CD8-positive, alpha-beta memory T cell (primary cell): Measurements from ENCODE around the gene SCAI. TPM values are rescaled to one million over a fixed set of nuclear protein-coding genes. Genes with fewer than 3 reads are reported as not detected.
"Not testable (repeated sequence)": the region's sequence is repeated elsewhere in the genome, so short reads cannot be mapped to it uniquely, and the experiment has no call there.

Source experiments
- CTCF ChIA-PET: fragments of 350-600 bp; sonication (Branson Sonifier 250); formaldehyde crosslinking; loops from one replicate; lab custom pipeline; 2021; ENCODE audit warnings: antibody characterized with exemption; lab: Charles Lee
- POLR2A ChIA-PET: fragments of 350-600 bp; sonication (Branson Sonifier 250); formaldehyde crosslinking; loops from one replicate; lab custom pipeline; 2021; ENCODE audit warnings: antibody characterized with exemption; lab: Charles Lee
- DNase-seq, 5 donors: peaks; one replicate each; pipeline versions ENCODE4 v3.0.0 to v3.0.0-alpha.2; 2020 to 2022; ENCODE audit warnings: mixed read lengths in 1 of 5
- H3K27ac ChIP-seq: one replicate; pipeline ENCODE4 v1.7.0; 2013; ENCODE audit warnings: low read depth, mild to moderate bottlenecking, low read length, moderate library complexity
- H3K27me3 ChIP-seq: 2 replicates; pipeline ENCODE4 v1.7.0; 2013; ENCODE audit warnings: low read length, mild to moderate bottlenecking; ENCODE audit not compliant: insufficient read depth, poor library complexity, severe bottlenecking
- H3K36me3 ChIP-seq: 2 replicates; pipeline ENCODE4 v1.7.0; 2013; ENCODE audit warnings: mild to moderate bottlenecking, low read length, moderate library complexity; ENCODE audit not compliant: insufficient read depth
- H3K4me1 ChIP-seq: 2 replicates; pipeline ENCODE4 v1.7.0; 2013; ENCODE audit warnings: mild to moderate bottlenecking, low read length, moderate library complexity; ENCODE audit not compliant: insufficient read depth
- H3K4me3 ChIP-seq: 2 replicates; pipeline ENCODE4 v1.7.0; 2013; ENCODE audit warnings: mild to moderate bottlenecking, low read length
- H3K9me3 ChIP-seq: 2 replicates; pipeline ENCODE4 v1.7.0; 2013; ENCODE audit warnings: mild to moderate bottlenecking, low read length
- H3K27ac Mint-ChIP-seq, 8 donors: one replicate each; pipeline ENCODE4 v1.8.0; 2020 to 2021; ENCODE audit warnings: mixed read lengths in 8 of 8, mild to moderate bottlenecking in 6 of 8, inconsistent platforms in 3 of 8, moderate library complexity in 3 of 8
- H3K27me3 Mint-ChIP-seq, 2 donors: one replicate each; pipeline ENCODE4 v1.8.0; 2020 to 2021; ENCODE audit warnings: mixed read lengths in 2 of 2, mild to moderate bottlenecking in 1 of 2, moderate library complexity in 1 of 2
- H3K36me3 Mint-ChIP-seq, 3 donors: one replicate each; pipeline ENCODE4 v1.8.0; 2020 to 2021; ENCODE audit warnings: mixed read lengths in 3 of 3, inconsistent platforms in 1 of 3, mild to moderate bottlenecking in 1 of 3
- H3K4me1 Mint-ChIP-seq, 3 donors: one replicate each; pipeline ENCODE4 v1.8.0; 2020 to 2021; ENCODE audit warnings: mixed read lengths in 3 of 3, inconsistent platforms in 1 of 3, mild to moderate bottlenecking in 1 of 3
- H3K4me3 Mint-ChIP-seq, 7 donors: one replicate each; pipeline ENCODE4 v1.8.0; 2020 to 2021; ENCODE audit warnings: mixed read lengths in 7 of 7, mild to moderate bottlenecking in 6 of 7, moderate library complexity in 4 of 7, inconsistent platforms in 2 of 7
- H3K9me3 Mint-ChIP-seq, 5 donors: one replicate each; pipeline ENCODE4 v1.8.0; 2020 to 2022; ENCODE audit warnings: mixed read lengths in 5 of 5, mild to moderate bottlenecking in 3 of 5, moderate library complexity in 2 of 5, inconsistent platforms in 1 of 5
- polyA plus RNA-seq: library from polyadenylated mRNA; unstranded; fragments of 300-500 nt; fragmentation: Illumina TruSeq; gene quantifications from one replicate; pipeline ENCODE4 v1.2.3, GENCODE V29; 2021
- total RNA-seq, 2 experiments: library from RNA; stranded (reverse); gene quantifications; one replicate each; pipeline ENCODE4 v1.2.3, GENCODE V29; 2021

The SCAI gene
- total and polyA plus RNA-seq, 3 experiments from 2014 or later: 0.72 to 8.5 (median 8.3) TPM

GRCh38 chr9:125180876-125181275 lies 37.5 kb upstream of the SCAI start:
- Histone ChIP-seq H3K27me3 (no peaks in the 10 kb centered on the region), H3K9me3 (no peaks in the 10 kb centered on the region), H3K4me1 (peaks cover 3% of the 10 kb centered on the region), H3K4me3 (no peak overlapping the region), H3K27ac (no peak overlapping the region), H3K36me3 (no peaks in the 10 kb centered on the region)
- Mint-ChIP-seq H3K36me3 (peaks cover 0 to 41% (median 5%) of the 10 kb centered on the region in 3 donors), H3K4me3 (no peak overlapping the region), H3K27me3 (no peaks in the 10 kb centered on the region), H3K27ac (peak overlapping the region in 3 of 8 donors; percentile 3 to 23 (median 14)), H3K9me3 (no peaks in the 10 kb centered on the region), H3K4me1 (peaks cover 66 to 92% (median 90%) of the 10 kb centered on the region in 3 donors)
- CTCF ChIA-PET: no interaction called here
- DNase-seq: no peak
- POLR2A ChIA-PET: no interaction called here

DNA sequence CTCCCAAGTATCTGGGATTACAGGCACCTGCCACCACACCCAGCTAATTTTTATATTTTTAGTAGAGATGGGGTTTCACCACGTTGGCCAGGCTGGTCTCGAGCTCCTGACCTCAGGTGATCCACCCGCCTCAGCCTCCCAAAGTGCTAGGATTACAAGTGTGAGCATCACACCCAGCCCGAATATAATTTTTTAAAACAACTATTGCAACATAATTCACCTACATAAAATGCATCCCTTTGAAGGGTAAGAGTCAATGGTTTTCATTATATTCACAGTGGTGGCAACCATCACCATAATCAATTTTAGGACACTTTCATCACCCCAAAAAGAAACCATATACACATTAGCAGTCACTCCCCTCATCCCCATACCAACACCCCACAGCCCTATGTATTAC lies 36.4 kb upstream of the SCAI start:
- peak overlapping the region in 3 of 8 donors; percentile 10 to 52 (median 16) for H3K27ac Mint-ChIP-seq
- CTCF ChIA-PET, H3K9me3 Mint-ChIP-seq, DNase-seq, H3K4me3 Mint-ChIP-seq, H3K36me3 ChIP-seq, POLR2A ChIA-PET, H3K27me3 ChIP-seq, H3K27me3 Mint-ChIP-seq, H3K4me3 ChIP-seq, H3K9me3 ChIP-seq, H3K27ac ChIP-seq, H3K4me1 ChIP-seq: not testable (repeated sequence)
- H3K4me1 Mint-ChIP-seq: peaks cover 63 to 89% (median 85%) of the 10 kb centered on the region in 3 donors
- peaks cover 0 to 34% (median 5%) of the 10 kb centered on the region in 3 donors for H3K36me3 Mint-ChIP-seq

DNA sequence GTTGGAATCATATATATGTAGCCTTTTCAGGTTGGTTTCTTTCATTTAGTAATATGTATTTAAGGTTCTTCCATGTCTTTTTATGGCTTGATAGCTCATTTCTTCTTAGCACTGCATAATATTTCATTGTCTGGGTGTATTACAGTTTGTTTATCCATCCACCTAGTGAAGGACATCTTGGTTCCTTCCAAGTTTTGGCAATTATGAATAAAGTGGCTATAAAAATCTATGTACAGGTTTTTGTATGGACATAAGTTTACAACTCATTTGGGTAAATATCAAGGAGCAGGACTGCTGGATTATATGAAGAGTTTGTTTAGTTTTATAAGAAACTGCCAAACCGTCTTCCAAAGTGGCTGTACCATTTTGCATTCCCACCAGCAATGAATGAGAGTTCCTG lies 34.6 kb upstream of the SCAI start:
- H3K4me1 Mint-ChIP-seq: peaks cover 61 to 85% (median 80%) of the 10 kb centered on the region in 3 donors
- ChIA-PET CTCF (no interaction called here), POLR2A (no interaction called here)
- no peaks in the 10 kb centered on the region for H3K9me3 Mint-ChIP-seq
- no peak for DNase-seq
- peaks cover 0 to 36% (median 1%) of the 10 kb centered on the region in 3 donors for H3K36me3 Mint-ChIP-seq
- no peaks in the 10 kb centered on the region for H3K9me3 ChIP-seq
- no peaks in the 10 kb centered on the region for H3K36me3 ChIP-seq
- no peaks in the 10 kb centered on the region for H3K27me3 ChIP-seq
- H3K27me3 Mint-ChIP-seq: no peaks in the 10 kb centered on the region
- peak overlapping the region in 1 of 7 donors; percentile 5 for H3K4me3 Mint-ChIP-seq
- H3K4me3 ChIP-seq: no peak overlapping the region
- peak overlapping the region in 3 of 8 donors; percentile 11 to 67 (median 51) for H3K27ac Mint-ChIP-seq
- H3K27ac ChIP-seq: no peak overlapping the region
- H3K4me1 ChIP-seq: peaks cover 2% of the 10 kb centered on the region

DNA sequence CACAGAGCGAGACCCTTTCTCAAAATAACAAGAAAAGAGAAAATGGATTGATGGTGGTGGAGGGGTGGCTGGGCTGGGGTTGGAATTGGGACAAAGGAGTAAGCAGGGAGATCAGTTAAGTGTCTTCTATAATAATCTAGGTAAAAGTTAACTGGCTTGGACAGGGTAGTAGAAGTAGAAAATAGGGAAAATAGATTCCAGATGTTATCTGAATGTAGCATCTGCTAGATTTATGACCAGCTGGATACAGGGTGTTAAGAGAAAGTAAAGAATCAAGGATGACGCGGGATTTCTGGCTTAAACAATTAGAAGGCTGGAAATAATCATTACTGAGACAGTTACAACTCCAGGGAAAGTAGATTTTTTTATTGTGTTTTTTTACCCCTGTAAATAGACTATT lies 33.3 kb upstream of the SCAI start:
- Histone ChIP-seq H3K4me1 (peaks cover 15% of the 10 kb centered on the region), H3K27me3 (no peaks in the 10 kb centered on the region), H3K9me3 (no peaks in the 10 kb centered on the region), H3K4me3 (no peak overlapping the region), H3K27ac (no peak overlapping the region), H3K36me3 (no peaks in the 10 kb centered on the region)
- Mint-ChIP-seq H3K27me3 (no peaks in the 10 kb centered on the region), H3K9me3 (no peaks in the 10 kb centered on the region), H3K4me1 (peaks cover 60 to 85% (median 80%) of the 10 kb centered on the region in 3 donors), H3K4me3 (no peak overlapping the region), H3K27ac (peak overlapping the region in 4 of 8 donors; percentile 19 to 88 (median 40)), H3K36me3 (peaks cover 0 to 39% (median 1%) of the 10 kb centered on the region in 3 donors)
- no peak for DNase-seq
- ChIA-PET CTCF (no interaction called here), POLR2A (no interaction called here)

DNA sequence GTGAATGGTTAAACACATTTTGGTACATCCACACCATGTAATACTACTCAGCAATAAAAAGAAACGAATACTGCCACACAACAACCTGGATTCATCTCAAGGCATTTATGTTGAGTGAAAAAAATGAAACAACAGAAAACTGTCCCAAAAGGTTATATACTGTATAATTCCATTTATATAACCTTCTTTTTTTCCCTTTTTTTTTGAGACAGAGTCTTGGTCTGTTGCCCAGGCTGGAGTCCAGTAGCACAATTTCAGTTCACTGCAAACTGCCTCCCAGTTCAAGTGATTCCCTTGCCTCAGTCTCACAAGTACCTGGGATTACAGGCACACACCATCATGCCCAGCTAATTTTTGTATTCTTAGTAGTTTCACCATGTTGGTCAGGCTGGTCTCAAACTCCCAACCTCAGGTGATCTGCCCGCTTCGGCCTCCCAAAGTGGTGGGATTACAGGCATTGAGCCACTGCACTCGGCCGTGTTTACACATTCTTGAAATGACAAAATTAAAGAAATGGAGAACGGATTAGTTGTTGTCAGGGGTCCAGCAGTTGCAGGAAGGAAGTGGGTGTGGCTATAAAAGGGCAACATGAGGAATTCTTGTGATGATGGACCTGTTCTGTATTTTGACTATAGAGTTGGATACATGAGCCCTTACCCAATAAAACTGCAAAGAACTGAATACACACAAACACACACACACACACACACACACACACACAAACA lies 28.9 kb upstream of the SCAI start:
- no peak overlapping the region for H3K4me3 ChIP-seq
- Mint-ChIP-seq H3K4me3 (peak overlapping the region in 3 of 7 donors; percentile 11 to 45 (median 13)), H3K27me3 (no peaks in the 10 kb centered on the region), H3K9me3 (no peaks in the 10 kb centered on the region), H3K36me3 (peaks cover 0 to 50% (median 8%) of the 10 kb centered on the region in 3 donors), H3K27ac (peak overlapping the region in 7 of 8 donors; percentile 47 to 88 (median 69)), H3K4me1 (peaks cover 35 to 62% (median 50%) of the 10 kb centered on the region in 3 donors)
- peaks cover 14% of the 10 kb centered on the region for H3K36me3 ChIP-seq
- no peak for DNase-seq
- H3K27ac ChIP-seq: no peak overlapping the region
- H3K9me3 ChIP-seq: no peaks in the 10 kb centered on the region
- ChIA-PET CTCF (no interaction called here), POLR2A (no interaction called here)
- H3K4me1 ChIP-seq: peaks cover 15% of the 10 kb centered on the region
- H3K27me3 ChIP-seq: no peaks in the 10 kb centered on the region

DNA sequence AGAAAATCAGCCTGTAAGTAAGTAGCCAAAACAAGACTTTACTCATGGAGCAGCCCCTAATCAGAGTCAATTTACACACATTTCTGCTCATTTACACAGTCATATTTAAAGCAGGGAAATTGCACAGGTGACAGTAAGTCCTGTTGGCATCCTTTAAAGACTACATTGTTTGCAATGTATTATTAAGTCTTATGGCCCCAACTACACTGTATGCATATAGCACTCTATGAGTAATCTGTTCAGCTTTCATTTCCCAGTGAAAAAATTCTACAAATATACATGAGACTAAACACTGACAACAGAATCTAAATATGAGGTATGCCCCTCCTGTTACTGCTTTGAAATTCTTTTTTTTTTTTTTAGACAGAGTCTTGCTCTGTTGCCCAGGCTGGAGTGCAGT lies 26.6 kb upstream of the SCAI start:
- ChIA-PET CTCF (no interaction called here), POLR2A (no interaction called here)
- peaks cover 14% of the 10 kb centered on the region for H3K36me3 ChIP-seq
- H3K9me3 ChIP-seq: no peaks in the 10 kb centered on the region
- peaks cover 15% of the 10 kb centered on the region for H3K4me1 ChIP-seq
- no peaks in the 10 kb centered on the region for H3K27me3 ChIP-seq
- Mint-ChIP-seq H3K36me3 (peaks cover 0 to 52% (median 10%) of the 10 kb centered on the region in 3 donors), H3K4me3 (no peak overlapping the region), H3K9me3 (no peaks in the 10 kb centered on the region), H3K4me1 (peaks cover 24 to 48% (median 35%) of the 10 kb centered on the region in 3 donors), H3K27me3 (no peaks in the 10 kb centered on the region), H3K27ac (no peak overlapping the region)
- no peak overlapping the region for H3K4me3 ChIP-seq
- H3K27ac ChIP-seq: no peak overlapping the region
- no peak for DNase-seq

GRCh38 chr9:125166762-125167161 lies 23.4 kb upstream of the SCAI start:
- H3K36me3 Mint-ChIP-seq: peaks cover 0 to 44% (median 10%) of the 10 kb centered on the region in 3 donors
- no peak overlapping the region for H3K27ac ChIP-seq
- H3K4me1 ChIP-seq: peaks cover 1% of the 10 kb centered on the region
- no peak for DNase-seq
- H3K27me3 ChIP-seq: no peaks in the 10 kb centered on the region
- no peaks in the 10 kb centered on the region for H3K9me3 Mint-ChIP-seq
- no peak overlapping the region for H3K4me3 Mint-ChIP-seq
- ChIA-PET CTCF (no interaction called here), POLR2A (no interaction called here)
- no peaks in the 10 kb centered on the region for H3K9me3 ChIP-seq
- H3K4me1 Mint-ChIP-seq: peaks cover 8 to 27% (median 12%) of the 10 kb centered on the region in 3 donors
- no peaks in the 10 kb centered on the region for H3K27me3 Mint-ChIP-seq
- H3K4me3 ChIP-seq: no peak overlapping the region
- H3K36me3 ChIP-seq: peaks cover 14% of the 10 kb centered on the region
- H3K27ac Mint-ChIP-seq: peak overlapping the region in 2 of 8 donors; percentile 33 to 47

DNA sequence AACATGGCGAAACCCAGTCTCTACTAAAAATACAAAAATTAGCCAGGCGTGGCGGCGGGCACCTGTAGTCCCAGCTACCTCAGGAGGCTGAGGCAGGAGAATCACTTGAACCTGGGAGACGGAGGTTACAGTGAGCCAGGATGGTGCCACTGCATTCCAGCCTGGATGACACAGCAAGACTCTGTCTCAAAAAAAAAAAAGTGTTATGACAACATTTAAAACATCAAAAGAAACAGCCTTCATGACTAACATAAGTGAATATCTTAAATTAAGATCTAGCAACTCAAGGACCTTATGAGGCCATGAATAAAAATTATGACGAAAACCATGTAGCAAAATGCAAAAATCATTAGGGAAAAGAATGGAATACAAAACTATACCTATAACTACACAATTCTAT lies 19.6 kb upstream of the SCAI start:
- H3K4me3 Mint-ChIP-seq, H3K27me3 ChIP-seq, POLR2A ChIA-PET, DNase-seq, H3K36me3 ChIP-seq, H3K4me1 ChIP-seq, H3K9me3 Mint-ChIP-seq, H3K27ac Mint-ChIP-seq, H3K27ac ChIP-seq, H3K4me3 ChIP-seq, H3K9me3 ChIP-seq, H3K27me3 Mint-ChIP-seq: not testable (repeated sequence)
- Mint-ChIP-seq H3K4me1 (peaks cover 8 to 18% (median 11%) of the 10 kb centered on the region in 3 donors), H3K36me3 (peaks cover 0 to 31% (median 6%) of the 10 kb centered on the region in 3 donors)
- CTCF ChIA-PET: interaction anchor here (1.3 kb wide), 1 partner anchor 40 kb away, joined by 3 read pairs; no protein-coding TSS in a partner anchor
